ENCODE results near the gene CCT6A. TPM values are rescaled to one million over a fixed set of nuclear protein-coding genes. Genes with fewer than 3 reads are reported as not detected.
"Not testable (repeated sequence)": the region's sequence is repeated elsewhere in the genome, so short reads cannot be mapped to it uniquely, and the experiment has no call there.

CCT6A gene
- total RNA-seq, 1 donor from 2014 or later: 308 TPM

DNA sequence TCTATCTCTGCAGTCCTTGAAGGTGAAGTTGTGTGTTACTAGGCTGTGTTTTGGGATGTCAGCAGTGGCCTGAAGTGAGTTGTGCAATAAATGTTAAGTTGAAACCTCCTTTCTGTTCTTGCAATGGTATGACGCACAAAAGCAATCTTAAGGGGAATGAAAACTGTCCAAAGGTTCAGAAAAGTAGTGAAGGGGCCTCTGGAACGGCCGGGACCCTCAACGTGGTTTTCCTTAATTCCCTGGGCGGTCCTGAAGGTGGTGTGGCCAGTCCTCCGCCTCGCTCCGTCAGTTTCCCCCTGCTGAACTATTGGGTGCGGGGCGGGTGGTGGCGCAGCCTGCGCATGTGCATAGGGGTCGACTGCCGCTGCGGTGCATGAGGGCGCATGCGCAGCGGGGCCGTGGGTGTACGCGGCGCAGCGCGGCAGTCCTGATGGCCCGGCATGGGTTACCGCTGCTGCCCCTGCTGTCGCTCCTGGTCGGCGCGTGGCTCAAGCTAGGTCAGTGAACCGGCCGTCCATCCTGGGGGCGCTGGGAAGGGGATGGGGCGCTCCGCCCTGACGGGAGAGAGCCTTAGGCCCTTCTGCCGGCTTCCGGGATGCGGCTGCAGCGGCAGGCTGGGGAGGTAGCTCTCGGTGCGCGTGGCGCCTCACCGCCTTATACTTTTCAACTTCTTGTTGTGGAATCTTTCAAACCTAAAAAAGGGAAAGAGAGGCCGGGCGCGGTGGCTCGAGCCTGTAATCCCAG is 12.5 kb downstream of the CCT6A start, which contains the start of gene SUMF2:
SUMF2 (plus strand) TSS at position 405 of the 744 bp plus-strand sequence; CDS start at position 431, 26 bp downstream.
- H3K36me3 Mint-ChIP-seq (ENCODE audit: low read depth): peaks cover 51% of the 10 kb centered on the region

DNA sequence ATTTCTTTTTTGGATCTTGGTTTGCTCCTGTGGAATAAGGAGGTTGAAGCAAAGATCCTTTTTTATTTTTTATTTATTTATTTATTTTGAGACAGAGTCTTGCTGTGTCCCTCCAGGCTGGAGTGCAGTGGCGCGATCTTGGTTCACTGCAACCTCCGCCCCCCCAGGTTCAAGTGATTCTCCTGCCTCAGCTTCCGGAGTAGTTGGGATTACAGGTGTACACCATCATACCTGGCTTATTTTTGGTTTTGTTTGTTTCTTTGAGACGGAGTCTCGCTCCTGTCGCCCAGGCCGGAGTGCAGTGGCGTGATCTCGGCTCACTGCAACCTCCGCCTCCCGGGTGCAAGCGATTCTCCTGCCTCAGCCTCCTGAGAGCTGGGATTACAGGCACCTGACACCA is 14.8 kb downstream of the CCT6A start:
- Mint-ChIP-seq H3K36me3 (ENCODE audit: low read depth) (peaks cover 41% of the 10 kb centered on the region), H3K4me3 (peak overlapping the region; percentile 7), H3K4me1 (ENCODE audit: low read depth) (peaks cover 30% of the 10 kb centered on the region)
- DNase-seq (ENCODE audit: low spot score); intact Hi-C loops (cut with micrococcal nuclease); H3K27me3 Mint-ChIP-seq (ENCODE audit: insufficient read depth); H3K9me3 Mint-ChIP-seq; H3K27ac Mint-ChIP-seq: not testable (repeated sequence)

More for the DNA sequence above, 12.5 kb downstream of the CCT6A start, which contains the start of gene SUMF2:
- H3K4me3 Mint-ChIP-seq: peak within 1 kb of the TSS; percentile 94
- intact Hi-C loops (cut with micrococcal nuclease): loop anchor here (1.0 to 2.0 kb wide), 5 partner anchors 10 to 1305 kb away; partner anchors contain the start of genes CCT6A, CHCHD2, PSPH and SEC61G
- peaks cover 46% of the 10 kb centered on the region for H3K4me1 Mint-ChIP-seq (ENCODE audit: low read depth)
- peak within 1 kb of the TSS; percentile 87 for H3K27ac Mint-ChIP-seq
- H3K27me3 Mint-ChIP-seq (ENCODE audit: insufficient read depth): no peaks in the 10 kb centered on the region
- no peaks in the 10 kb centered on the region for H3K9me3 Mint-ChIP-seq
- peak; percentile 88 for DNase-seq (ENCODE audit: low spot score)

DNA sequence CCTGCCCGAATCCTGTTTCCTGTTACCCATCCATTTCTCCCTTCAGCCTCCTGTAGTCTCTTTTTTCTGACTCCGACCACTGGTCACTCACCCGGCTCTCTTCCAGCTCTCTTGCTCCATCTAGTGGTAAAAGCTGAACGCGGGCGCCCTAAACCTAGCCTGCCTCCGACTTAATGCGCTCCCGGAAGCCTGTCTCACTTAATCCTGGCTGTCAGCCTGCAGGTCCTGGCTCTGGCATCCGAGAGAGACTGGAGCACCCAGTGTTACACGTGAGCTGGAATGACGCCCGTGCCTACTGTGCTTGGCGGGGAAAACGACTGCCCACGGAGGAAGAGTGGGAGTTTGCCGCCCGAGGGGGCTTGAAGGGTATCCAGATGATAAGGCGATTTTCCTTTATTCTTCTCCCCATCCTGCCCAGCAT is 22.8 kb downstream of the CCT6A start:
- Mint-ChIP-seq H3K9me3 (no peaks in the 10 kb centered on the region), H3K27me3 (ENCODE audit: insufficient read depth) (no peaks in the 10 kb centered on the region), H3K4me1 (ENCODE audit: low read depth) (peaks cover 5% of the 10 kb centered on the region), H3K27ac (peak overlapping the region; percentile 24), H3K4me3 (no peak overlapping the region), H3K36me3 (ENCODE audit: low read depth) (peaks cover 30% of the 10 kb centered on the region)
- peak; percentile 59 for DNase-seq (ENCODE audit: low spot score)
- intact Hi-C loops (cut with micrococcal nuclease): loop anchor here (1.0 kb wide), 4 partner anchors 10 to 433 kb away; partner anchors contain the start of gene SUMF2

GRCh38 chr7:56077681-56078080 is 26.1 kb downstream of the CCT6A start:
- intact Hi-C loops (cut with micrococcal nuclease): no loop called here
- H3K27ac Mint-ChIP-seq: no peak overlapping the region
- H3K9me3 Mint-ChIP-seq: no peaks in the 10 kb centered on the region
- DNase-seq (ENCODE audit: low spot score): no peak
- H3K4me1 Mint-ChIP-seq (ENCODE audit: low read depth): peaks cover 5% of the 10 kb centered on the region
- H3K27me3 Mint-ChIP-seq (ENCODE audit: insufficient read depth): no peaks in the 10 kb centered on the region
- H3K4me3 Mint-ChIP-seq: no peak overlapping the region
- H3K36me3 Mint-ChIP-seq (ENCODE audit: low read depth): peaks cover 28% of the 10 kb centered on the region

GRCh38 chr7:56078196-56078595 is 26.6 kb downstream of the CCT6A start:
- Mint-ChIP-seq H3K4me3 (no peak overlapping the region), H3K27ac (no peak overlapping the region), H3K4me1 (ENCODE audit: low read depth) (peaks cover 5% of the 10 kb centered on the region), H3K27me3 (ENCODE audit: insufficient read depth) (no peaks in the 10 kb centered on the region), H3K36me3 (ENCODE audit: low read depth) (peaks cover 25% of the 10 kb centered on the region), H3K9me3 (no peaks in the 10 kb centered on the region)
- intact Hi-C loops (cut with micrococcal nuclease): no loop called here
- DNase-seq (ENCODE audit: low spot score): no peak

DNA sequence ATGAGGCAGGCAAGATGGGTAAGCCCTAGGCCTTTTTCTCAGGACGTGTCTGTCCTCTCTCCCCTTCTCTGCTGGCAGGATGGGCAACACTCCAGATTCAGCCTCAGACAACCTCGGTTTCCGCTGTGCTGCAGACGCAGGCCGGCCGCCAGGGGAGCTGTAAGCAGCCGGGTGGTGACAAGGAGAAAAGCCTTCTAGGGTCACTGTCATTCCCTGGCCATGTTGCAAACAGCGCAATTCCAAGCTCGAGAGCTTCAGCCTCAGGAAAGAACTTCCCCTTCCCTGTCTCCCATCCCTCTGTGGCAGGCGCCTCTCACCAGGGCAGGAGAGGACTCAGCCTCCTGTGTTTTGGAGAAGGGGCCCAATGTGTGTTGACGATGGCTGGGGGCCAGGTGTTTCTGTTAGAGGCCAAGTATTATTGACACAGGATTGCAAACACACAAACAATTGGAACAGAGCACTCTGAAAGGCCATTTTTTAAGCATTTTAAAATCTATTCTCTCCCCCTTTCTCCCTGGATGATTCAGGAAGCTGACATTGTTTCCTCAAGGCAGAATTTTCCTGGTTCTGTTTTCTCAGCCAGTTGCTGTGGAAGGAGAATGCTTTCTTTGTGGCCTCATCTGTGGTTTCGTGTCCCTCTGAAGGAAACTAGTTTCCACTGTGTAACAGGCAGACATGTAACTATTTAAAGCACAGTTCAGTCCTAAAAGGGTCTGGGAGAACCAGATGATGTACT is 28.1 kb downstream of the CCT6A start:
- no peaks in the 10 kb centered on the region for H3K4me1 Mint-ChIP-seq (ENCODE audit: low read depth)
- H3K36me3 Mint-ChIP-seq (ENCODE audit: low read depth): peaks cover 20% of the 10 kb centered on the region
- H3K9me3 Mint-ChIP-seq: no peaks in the 10 kb centered on the region
- no peak for DNase-seq (ENCODE audit: low spot score)
- no peak overlapping the region for H3K4me3 Mint-ChIP-seq
- intact Hi-C loops (cut with micrococcal nuclease): no loop called here
- no peaks in the 10 kb centered on the region for H3K27me3 Mint-ChIP-seq (ENCODE audit: insufficient read depth)
- peak overlapping the region; percentile 23 for H3K27ac Mint-ChIP-seq

GRCh38 chr7:56080726-56081435 is 29.3 kb downstream of the CCT6A start:
- peaks cover 20% of the 10 kb centered on the region for H3K36me3 Mint-ChIP-seq (ENCODE audit: low read depth)
- H3K27ac Mint-ChIP-seq; H3K27me3 Mint-ChIP-seq (ENCODE audit: insufficient read depth); H3K9me3 Mint-ChIP-seq; intact Hi-C loops (cut with micrococcal nuclease); DNase-seq (ENCODE audit: low spot score); H3K4me1 Mint-ChIP-seq (ENCODE audit: low read depth); H3K4me3 Mint-ChIP-seq: not testable (repeated sequence)

- no peak overlapping the region for H3K4me3 Mint-ChIP-seq
- DNase-seq (ENCODE audit: low spot score): no peak
- H3K27me3 Mint-ChIP-seq (ENCODE audit: insufficient read depth): no peaks in the 10 kb centered on the region
- H3K4me1 Mint-ChIP-seq (ENCODE audit: low read depth): no peaks in the 10 kb centered on the region
- intact Hi-C loops (cut with micrococcal nuclease): no loop called here
- H3K36me3 Mint-ChIP-seq (ENCODE audit: low read depth): peaks cover 15% of the 10 kb centered on the region
- no peaks in the 10 kb centered on the region for H3K9me3 Mint-ChIP-seq
- no peak overlapping the region for H3K27ac Mint-ChIP-seq
Measured at GRCh38 chr7:56081626-56082340, 30.2 kb downstream of the CCT6A start.

DNA sequence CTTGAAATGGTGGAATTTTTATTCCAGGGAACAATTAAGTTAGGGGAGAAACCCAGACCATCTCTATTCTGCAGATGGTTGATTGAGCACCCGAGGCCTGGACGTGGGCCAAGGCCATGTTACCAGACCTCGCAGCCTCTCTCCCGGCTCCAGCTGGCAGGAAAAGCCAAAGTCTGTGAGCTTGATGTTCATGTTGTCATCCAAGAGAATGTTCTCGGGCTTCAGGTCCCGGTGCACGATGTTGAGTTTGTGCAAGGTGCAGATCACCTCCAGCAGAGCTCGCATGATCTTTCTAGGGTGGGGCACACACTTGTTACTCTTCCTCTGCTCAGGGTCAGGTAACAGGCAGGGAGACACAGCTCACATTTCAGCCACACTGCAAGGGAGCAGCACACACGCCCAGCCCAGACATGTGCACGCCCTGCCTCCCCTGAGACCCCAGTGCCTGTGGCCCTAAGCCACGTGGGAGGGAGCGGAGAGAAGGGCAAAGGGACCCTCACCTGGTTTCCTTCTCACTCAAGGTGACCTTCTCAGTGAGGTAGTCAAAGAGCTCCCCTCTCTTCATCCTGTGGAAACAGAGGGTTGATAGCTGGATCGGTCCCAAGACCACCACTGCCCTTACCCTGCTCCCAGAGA is 31.7 kb downstream of the CCT6A start:
- Mint-ChIP-seq H3K27me3 (ENCODE audit: insufficient read depth) (no peaks in the 10 kb centered on the region), H3K4me3 (no peak overlapping the region), H3K27ac (no peak overlapping the region), H3K9me3 (no peaks in the 10 kb centered on the region), H3K36me3 (ENCODE audit: low read depth) (peaks cover 14% of the 10 kb centered on the region), H3K4me1 (ENCODE audit: low read depth) (no peaks in the 10 kb centered on the region)
- DNase-seq (ENCODE audit: low spot score): no peak
- intact Hi-C loops (cut with micrococcal nuclease): no loop called here

- DNase-seq (ENCODE audit: low spot score): no peak
- H3K4me3 Mint-ChIP-seq: no peak overlapping the region
- intact Hi-C loops (cut with micrococcal nuclease): no loop called here
- H3K4me1 Mint-ChIP-seq (ENCODE audit: low read depth): no peaks in the 10 kb centered on the region
- H3K36me3 Mint-ChIP-seq (ENCODE audit: low read depth): peaks cover 3% of the 10 kb centered on the region
- H3K9me3 Mint-ChIP-seq: no peaks in the 10 kb centered on the region
- no peaks in the 10 kb centered on the region for H3K27me3 Mint-ChIP-seq (ENCODE audit: insufficient read depth)
- H3K27ac Mint-ChIP-seq: no peak overlapping the region
Measured at GRCh38 chr7:56086761-56087160, 35.2 kb downstream of the CCT6A start.

DNA sequence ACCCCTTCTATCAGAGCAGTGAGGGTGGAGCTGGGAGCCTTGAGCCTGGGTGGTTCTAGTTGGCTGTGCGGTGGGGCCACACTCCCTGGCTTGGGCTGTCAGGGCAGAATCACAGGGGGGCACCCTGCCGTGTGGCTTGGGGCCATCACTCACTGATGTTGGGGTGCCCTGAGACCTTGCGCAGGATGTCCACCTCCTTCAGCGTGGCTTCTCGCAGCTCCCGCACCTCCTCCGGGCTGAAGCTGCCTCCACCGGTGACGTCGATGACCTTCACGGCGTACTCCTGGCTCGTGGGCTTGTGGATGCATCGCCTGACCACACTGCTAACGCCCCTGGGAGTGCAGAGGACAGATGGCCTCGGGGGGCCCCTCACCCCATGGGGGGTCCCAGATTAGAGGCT is 35.9 kb downstream of the CCT6A start:
- no peaks in the 10 kb centered on the region for H3K9me3 Mint-ChIP-seq
- no peak overlapping the region for H3K27ac Mint-ChIP-seq
- H3K27me3 Mint-ChIP-seq (ENCODE audit: insufficient read depth): no peaks in the 10 kb centered on the region
- no peak for DNase-seq (ENCODE audit: low spot score)
- intact Hi-C loops (cut with micrococcal nuclease): no loop called here
- H3K36me3 Mint-ChIP-seq (ENCODE audit: low read depth): peaks cover 3% of the 10 kb centered on the region
- H3K4me3 Mint-ChIP-seq: no peak overlapping the region
- no peaks in the 10 kb centered on the region for H3K4me1 Mint-ChIP-seq (ENCODE audit: low read depth)

- Mint-ChIP-seq H3K36me3 (ENCODE audit: low read depth) (peaks cover 6% of the 10 kb centered on the region), H3K9me3 (no peaks in the 10 kb centered on the region), H3K4me1 (ENCODE audit: low read depth) (no peaks in the 10 kb centered on the region), H3K4me3 (no peak overlapping the region), H3K27me3 (ENCODE audit: insufficient read depth) (no peaks in the 10 kb centered on the region), H3K27ac (no peak overlapping the region)
- intact Hi-C loops (cut with micrococcal nuclease): no loop called here
- DNase-seq (ENCODE audit: low spot score): no peak
Measured at GRCh38 chr7:56091591-56091990, 40.0 kb downstream of the CCT6A start.

All from activated T-helper 1 cell treated with anti-CD3 and anti-CD28 coated beads, Interleukin-12 subunit alpha, Interleukin-12 subunit beta, Interleukin-2, Interleukin-4 antibody, amounts not matched to agents 30 ng/mL and 10 ng/mL and 1 ng/mL, durations not matched to agents 14 hours and 24 hours and 36 hours (primary cell).